ENCODE results near the gene TTC21A. TPM values are rescaled to one million over a fixed set of nuclear protein-coding genes. Genes with fewer than 3 reads are reported as not detected.

The TTC21A gene
- polyA plus RNA-seq, 4 donors: 1.7 to 12.7 (median 7.0) TPM

GRCh38 chr3:39184968-39185285, 77.4 kb downstream of the TTC21A start:
- no peaks in the 10 kb centered on the region for H3K9me3 ChIP-seq (ENCODE audit: control insufficient read depth in 2 of 2, insufficient read depth in 1 of 2, low read depth in 1 of 2, low read length in 1 of 2)
- no peak overlapping the region for H3K27ac ChIP-seq (ENCODE audit: low read depth in 1 of 3, low read length in 2 of 3)
- no peaks in the 10 kb centered on the region for H3K27me3 ChIP-seq (ENCODE audit: control insufficient read depth in 3 of 3, insufficient read depth in 3 of 3, low read length in 3 of 3)
- H3K4me1 ChIP-seq (ENCODE audit: control insufficient read depth in 3 of 3, insufficient read depth in 2 of 3, low read depth in 1 of 3, low read length in 2 of 3): peaks cover 2 to 11% (median 5%) of the 10 kb centered on the region in 3 donors
- 92 to 97% (median 94%) methylated on average over 4 of the region's 4 CpGs for WGBS, 3 donors
- H3K4me3 ChIP-seq (ENCODE audit: low read depth in 1 of 3, low read length in 3 of 3): no peak overlapping the region
- no peak for DNase-seq
- H3K36me3 ChIP-seq (ENCODE audit: control insufficient read depth in 3 of 3, insufficient read depth in 2 of 3, low read depth in 1 of 3, low read length in 3 of 3): no peaks in the 10 kb centered on the region
- no peak for FAIRE-seq

- Histone ChIP-seq H3K4me1 (ENCODE audit: control insufficient read depth in 3 of 3, insufficient read depth in 2 of 3, low read depth in 1 of 3, low read length in 2 of 3) (peaks cover 0 to 6% (median 0%) of the 10 kb centered on the region in 3 donors), H3K36me3 (ENCODE audit: control insufficient read depth in 3 of 3, insufficient read depth in 2 of 3, low read depth in 1 of 3, low read length in 3 of 3) (no peaks in the 10 kb centered on the region), H3K27me3 (ENCODE audit: control insufficient read depth in 3 of 3, insufficient read depth in 3 of 3, low read length in 3 of 3) (no peaks in the 10 kb centered on the region), H3K9me3 (ENCODE audit: control insufficient read depth in 2 of 2, insufficient read depth in 1 of 2, low read depth in 1 of 2, low read length in 1 of 2) (no peaks in the 10 kb centered on the region), H3K27ac (ENCODE audit: low read depth in 1 of 3, low read length in 2 of 3) (no peak overlapping the region), H3K4me3 (ENCODE audit: low read depth in 1 of 3, low read length in 3 of 3) (no peak overlapping the region)
- WGBS, 3 donors: 85 to 93% (median 89%) methylated on average over 8 to 9 of the region's 9 CpGs
- FAIRE-seq (no peak), DNase-seq (no peak)
These were observed 78.0 kb downstream of the TTC21A start for GRCh38 chr3:39185326-39185958.

- Histone ChIP-seq H3K9me3 (ENCODE audit: control insufficient read depth in 2 of 2, insufficient read depth in 1 of 2, low read depth in 1 of 2, low read length in 1 of 2) (no peaks in the 10 kb centered on the region), H3K36me3 (ENCODE audit: control insufficient read depth in 3 of 3, insufficient read depth in 2 of 3, low read depth in 1 of 3, low read length in 3 of 3) (no peaks in the 10 kb centered on the region), H3K4me3 (ENCODE audit: low read depth in 1 of 3, low read length in 3 of 3) (no peak overlapping the region), H3K27me3 (ENCODE audit: control insufficient read depth in 3 of 3, insufficient read depth in 3 of 3, low read length in 3 of 3) (no peaks in the 10 kb centered on the region), H3K27ac (ENCODE audit: low read depth in 1 of 3, low read length in 2 of 3) (no peak overlapping the region), H3K4me1 (ENCODE audit: control insufficient read depth in 3 of 3, insufficient read depth in 2 of 3, low read depth in 1 of 3, low read length in 2 of 3) (peaks cover 0 to 2% (median 0%) of the 10 kb centered on the region in 3 donors)
- DNase-seq: no peak
- no peak for FAIRE-seq
- WGBS, 3 donors: 83 to 86% (median 85%) methylated on average over 14 of the region's 14 CpGs
These were observed 78.6 kb downstream of the TTC21A start for GRCh38 chr3:39185959-39186691.

- DNase-seq (no peak), FAIRE-seq (no peak)
- Histone ChIP-seq H3K4me1 (ENCODE audit: control insufficient read depth in 3 of 3, insufficient read depth in 2 of 3, low read depth in 1 of 3, low read length in 2 of 3) (no peaks in the 10 kb centered on the region), H3K36me3 (ENCODE audit: control insufficient read depth in 3 of 3, insufficient read depth in 2 of 3, low read depth in 1 of 3, low read length in 3 of 3) (no peaks in the 10 kb centered on the region), H3K27me3 (ENCODE audit: control insufficient read depth in 3 of 3, insufficient read depth in 3 of 3, low read length in 3 of 3) (no peaks in the 10 kb centered on the region), H3K4me3 (ENCODE audit: low read depth in 1 of 3, low read length in 3 of 3) (no peak overlapping the region), H3K27ac (ENCODE audit: low read depth in 1 of 3, low read length in 2 of 3) (no peak overlapping the region), H3K9me3 (ENCODE audit: control insufficient read depth in 2 of 2, insufficient read depth in 1 of 2, low read depth in 1 of 2, low read length in 1 of 2) (no peaks in the 10 kb centered on the region)
- WGBS, 3 donors: 84 to 88% (median 85%) methylated on average over 11 of the region's 11 CpGs
These were observed 79.2 kb downstream of the TTC21A start for GRCh38 chr3:39186692-39187151.

DNA sequence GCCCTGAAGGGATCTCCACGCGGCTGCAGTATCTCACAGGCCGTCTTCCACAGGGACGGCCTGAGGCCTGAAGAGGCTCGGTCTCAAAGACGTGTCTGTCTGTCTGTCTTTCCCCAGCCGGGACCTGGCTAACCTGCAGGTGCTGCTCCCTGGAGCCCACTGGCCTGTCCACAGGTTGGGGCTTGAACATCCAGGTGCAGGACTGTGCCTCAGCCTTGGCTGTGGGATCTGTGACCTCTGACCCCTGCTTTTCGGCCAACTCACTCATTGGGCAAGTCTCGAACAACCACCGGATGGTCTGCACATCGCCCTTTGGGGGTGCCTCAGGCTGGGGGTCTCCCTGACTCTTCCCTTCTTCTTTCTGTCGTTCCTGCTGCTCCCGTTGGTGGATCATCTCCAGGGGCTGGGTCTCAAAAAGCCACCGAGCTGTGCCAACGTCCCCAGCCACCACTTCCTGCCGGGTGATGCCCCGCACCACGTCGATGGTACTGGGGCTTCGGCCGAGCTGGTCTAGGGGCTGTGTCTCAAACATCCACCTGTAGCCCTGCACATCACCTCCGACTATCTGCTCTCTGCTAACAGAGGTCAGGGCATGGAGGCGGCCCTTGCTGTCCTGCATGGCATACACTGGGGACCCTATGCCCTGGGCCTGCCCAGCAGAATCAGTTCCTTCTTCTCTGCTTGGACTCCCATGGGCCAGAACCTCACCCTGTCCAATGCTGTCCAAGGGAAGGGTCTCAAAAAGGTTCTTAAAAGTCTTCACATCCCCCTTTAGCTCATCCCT, 80.1 kb downstream of the TTC21A start:
- 86 to 91% (median 89%) methylated on average over 23 of the region's 23 CpGs for WGBS, 3 donors
- no peaks in the 10 kb centered on the region for H3K27me3 ChIP-seq (ENCODE audit: control insufficient read depth in 3 of 3, insufficient read depth in 3 of 3, low read length in 3 of 3)
- H3K4me1 ChIP-seq (ENCODE audit: control insufficient read depth in 3 of 3, insufficient read depth in 2 of 3, low read depth in 1 of 3, low read length in 2 of 3): no peaks in the 10 kb centered on the region
- no peak overlapping the region for H3K4me3 ChIP-seq (ENCODE audit: low read depth in 1 of 3, low read length in 3 of 3)
- H3K9me3 ChIP-seq (ENCODE audit: control insufficient read depth in 2 of 2, insufficient read depth in 1 of 2, low read depth in 1 of 2, low read length in 1 of 2): no peaks in the 10 kb centered on the region
- H3K36me3 ChIP-seq (ENCODE audit: control insufficient read depth in 3 of 3, insufficient read depth in 2 of 3, low read depth in 1 of 3, low read length in 3 of 3): no peaks in the 10 kb centered on the region
- FAIRE-seq (no peak), DNase-seq (no peak)
- H3K27ac ChIP-seq (ENCODE audit: low read depth in 1 of 3, low read length in 2 of 3): no peak overlapping the region

Other genes starting within 250 kb of the TTC21A start
- 1 to 10 TPM in 1 of 4 donors, under 1 TPM in 1, not detected in 2; 0.32 to 3.9 TPM for gene SCN11A, start 55.7 kb upstream of the TTC21A start, polyA plus RNA-seq
- 10 to 100 TPM; 15.7 to 42.3 (median 18.8) TPM for gene WDR48, start 55.7 kb upstream of the TTC21A start, polyA plus RNA-seq
- 10 to 100 TPM; 30.5 to 60.0 (median 42.4) TPM for gene GORASP1, start 53 bp upstream of the TTC21A start, polyA plus RNA-seq
- 10 to 100 TPM; 15.1 to 34.3 (median 18.8) TPM for gene CSRNP1, start 45.9 kb downstream of the TTC21A start, polyA plus RNA-seq
- gene XIRP1, start 84.9 kb downstream of the TTC21A start, polyA plus RNA-seq: 1 to 10 TPM in 2 of 4 donors, under 1 TPM in 2; 0.15 to 5.4 (median 1.0) TPM
- gene CX3CR1, start 172.4 kb downstream of the TTC21A start, polyA plus RNA-seq: 1 to 10 TPM in 1 of 4 donors, under 1 TPM in 1, not detected in 2; 0.06 to 3.7 TPM
- under 1 TPM in 1 of 4 donors, not detected in 3; 0.09 TPM for gene CCR8, start 222.0 kb downstream of the TTC21A start, polyA plus RNA-seq

Measured in small intestine (tissue), 7 donors.